Measurements from ENCODE around the gene LOXL3. TPM values are rescaled to one million over a fixed set of nuclear protein-coding genes. Genes with fewer than 3 reads are reported as not detected.

Gene LOXL3
- 1 to 10 TPM in 1 of 2 donors, under 1 TPM in 1; 0.20 to 1.5 TPM for total RNA-seq

- no peaks in the 10 kb centered on the region for H3K9me3 Mint-ChIP-seq
- peak; percentile 83 to 89 for DNase-seq (ENCODE audit: low spot score in 2 of 2)
- ATAC-seq, result peak; percentile 77 to 87
- H3K27ac Mint-ChIP-seq, result peak within 1 kb of the TSS; percentile 79 to 83
- H3K36me3 Mint-ChIP-seq, result peaks cover 0 to 6% of the 10 kb centered on the region in 2 donors
Observed at GRCh38 chr2:74553892-74554819, at the start of gene LOXL3, which contains the start of gene DOK1. Gene LOXL3, minus strand, starts transcription at chr2:74553942. Its CDS starts 1,308 bp downstream, at chr2:74552634. Gene DOK1, plus strand, starts transcription at chr2:74554720. Its CDS starts 35 bp downstream, at chr2:74554755.

- peak in 1 of 2 donors; percentile 70 for ATAC-seq
- no peaks in the 10 kb centered on the region for H3K36me3 Mint-ChIP-seq
- DNase-seq (ENCODE audit: low spot score in 2 of 2), result no peak
- H3K9me3 Mint-ChIP-seq, result no peaks in the 10 kb centered on the region
- H3K27ac Mint-ChIP-seq, result peak overlapping the region in 1 of 2 donors; percentile 5
Observed at GRCh38 chr2:74602586-74603281, 49.0 kb upstream of the LOXL3 start.

GRCh38 chr2:74599676-74600075 is 45.9 kb upstream of the LOXL3 start:
- ATAC-seq (no peak), DNase-seq (ENCODE audit: low spot score in 2 of 2) (no peak)
- H3K9me3 Mint-ChIP-seq, result no peaks in the 10 kb centered on the region
- no peak overlapping the region for H3K27ac Mint-ChIP-seq
- H3K36me3 Mint-ChIP-seq, result no peaks in the 10 kb centered on the region

GRCh38 chr2:74597410-74597809 is 43.7 kb upstream of the LOXL3 start:
- no peak for ATAC-seq
- no peak for DNase-seq (ENCODE audit: low spot score in 2 of 2)
- Mint-ChIP-seq H3K36me3 (no peaks in the 10 kb centered on the region), H3K27ac (no peak overlapping the region), H3K9me3 (no peaks in the 10 kb centered on the region)

GRCh38 chr2:74596584-74596983 is 42.8 kb upstream of the LOXL3 start:
- H3K36me3 Mint-ChIP-seq, result no peaks in the 10 kb centered on the region
- no peak for DNase-seq (ENCODE audit: low spot score in 2 of 2)
- no peak overlapping the region for H3K27ac Mint-ChIP-seq
- H3K9me3 Mint-ChIP-seq, result no peaks in the 10 kb centered on the region
- no peak for ATAC-seq

GRCh38 chr2:74593826-74594772 is 40.4 kb upstream of the LOXL3 start:
- ATAC-seq, result peak in 1 of 2 donors; percentile 50
- no peak overlapping the region for H3K27ac Mint-ChIP-seq

GRCh38 chr2:74588664-74589063 is 34.9 kb upstream of the LOXL3 start:
- ATAC-seq (no peak), DNase-seq (ENCODE audit: low spot score in 2 of 2) (no peak)
- Mint-ChIP-seq H3K27ac (no peak overlapping the region), H3K36me3 (no peaks in the 10 kb centered on the region), H3K9me3 (no peaks in the 10 kb centered on the region)

More at GRCh38 chr2:74593826-74594772, 40.4 kb upstream of the LOXL3 start:
- no peak for DNase-seq (ENCODE audit: low spot score in 2 of 2)
- Mint-ChIP-seq H3K36me3 (no peaks in the 10 kb centered on the region), H3K9me3 (no peaks in the 10 kb centered on the region)

GRCh38 chr2:74587664-74588277 is 34.0 kb upstream of the LOXL3 start:
- peak; percentile 62 to 86 for ATAC-seq
- Mint-ChIP-seq H3K9me3 (no peaks in the 10 kb centered on the region), H3K36me3 (no peaks in the 10 kb centered on the region), H3K27ac (peak overlapping the region in 1 of 2 donors; percentile 28)
- peak in 1 of 2 donors; percentile 62 for DNase-seq (ENCODE audit: low spot score in 2 of 2)

- H3K36me3 Mint-ChIP-seq, result no peaks in the 10 kb centered on the region
- ATAC-seq, result peak; percentile 40 to 58
- no peak for DNase-seq (ENCODE audit: low spot score in 2 of 2)
- H3K9me3 Mint-ChIP-seq, result no peaks in the 10 kb centered on the region
- peak overlapping the region; percentile 30 to 56 for H3K27ac Mint-ChIP-seq
Observed at GRCh38 chr2:74585406-74586185, 31.9 kb upstream of the LOXL3 start.

GRCh38 chr2:74584088-74584645 is 30.4 kb upstream of the LOXL3 start:
- no peaks in the 10 kb centered on the region for H3K9me3 Mint-ChIP-seq
- H3K27ac Mint-ChIP-seq, result peak overlapping the region; percentile 38 to 65
- no peaks in the 10 kb centered on the region for H3K36me3 Mint-ChIP-seq
- ATAC-seq (peak; percentile 60 to 85), DNase-seq (ENCODE audit: low spot score in 2 of 2) (peak in 1 of 2 donors; percentile 49)

- DNase-seq (ENCODE audit: low spot score in 2 of 2) (no peak), ATAC-seq (no peak)
- no peaks in the 10 kb centered on the region for H3K36me3 Mint-ChIP-seq
- H3K27ac Mint-ChIP-seq, result peak overlapping the region in 1 of 2 donors; percentile 31
- no peaks in the 10 kb centered on the region for H3K9me3 Mint-ChIP-seq
Observed at GRCh38 chr2:74583504-74583903, 29.8 kb upstream of the LOXL3 start.

- no peaks in the 10 kb centered on the region for H3K9me3 Mint-ChIP-seq
- no peak overlapping the region for H3K27ac Mint-ChIP-seq
- no peaks in the 10 kb centered on the region for H3K36me3 Mint-ChIP-seq
- ATAC-seq (no peak), DNase-seq (ENCODE audit: low spot score in 2 of 2) (no peak)
Observed at GRCh38 chr2:74582184-74582583, 28.4 kb upstream of the LOXL3 start.

GRCh38 chr2:74581463-74581862 is 27.7 kb upstream of the LOXL3 start:
- DNase-seq (ENCODE audit: low spot score in 2 of 2) (no peak), ATAC-seq (no peak)
- no peaks in the 10 kb centered on the region for H3K9me3 Mint-ChIP-seq
- H3K27ac Mint-ChIP-seq, result no peak overlapping the region
- no peaks in the 10 kb centered on the region for H3K36me3 Mint-ChIP-seq

- peak in 1 of 2 donors; percentile 58 for ATAC-seq
- Mint-ChIP-seq H3K9me3 (peaks cover 9 to 11% of the 10 kb centered on the region in 2 donors), H3K36me3 (peaks cover 0 to 12% of the 10 kb centered on the region in 2 donors), H3K27ac (no peak overlapping the region)
- no peak for DNase-seq (ENCODE audit: low spot score in 2 of 2)
Observed at GRCh38 chr2:74578408-74578807, 24.7 kb upstream of the LOXL3 start.

- Mint-ChIP-seq H3K27ac (no peak overlapping the region), H3K9me3 (peaks cover 9 to 11% of the 10 kb centered on the region in 2 donors), H3K36me3 (peaks cover 0 to 12% of the 10 kb centered on the region in 2 donors)
- ATAC-seq (peak; percentile 30 to 85), DNase-seq (ENCODE audit: low spot score in 2 of 2) (no peak)
Observed at GRCh38 chr2:74577448-74577847, 23.7 kb upstream of the LOXL3 start.

Measured in activated naive CD4-positive, alpha-beta T cell treated with anti-CD3 and anti-CD28 coated beads, Interleukin-2, amount 50 U/mL, for 72 hours (primary cell).